Measurements from ENCODE around the gene HOXC5. TPM values are rescaled to one million over a fixed set of nuclear protein-coding genes. Genes with fewer than 3 reads are reported as not detected.

HOXC5 gene
- total and polyA plus RNA-seq, 2 donors (not counting 1 experiment from before 2014, with no cell fraction given), result not detected

GRCh38 chr12:54066408-54066807 is 33.6 kb downstream of the HOXC5 start:
- Histone ChIP-seq H3K4me3 (ENCODE audit: control extremely low read depth in 1 of 5, extremely low read depth in 1 of 5, insufficient read depth in 1 of 5, low read depth in 2 of 5, low read length in 4 of 5) (no peak overlapping the region), H3K9ac (ENCODE audit: low read length) (no peak overlapping the region), H3K27me3 (replicated peaks in 1 of 4; ENCODE audit: control extremely low read depth in 1 of 4, control insufficient read depth in 3 of 4, insufficient read depth in 4 of 4, low read length in 3 of 4) (peaks cover 0 to 31% (median 21%) of the 10 kb centered on the region in 4 experiments), H3K9me3 (ENCODE audit: control extremely low read depth in 1 of 3, control insufficient read depth in 2 of 3, insufficient read depth in 1 of 3, low read length in 2 of 3) (no peaks in the 10 kb centered on the region), H3K27ac (ENCODE audit: low read length in 2 of 2) (no peak overlapping the region), H2AFZ (ENCODE audit: insufficient read depth, low read depth, low read length, poor library complexity, severe bottlenecking) (no peak overlapping the region), H3K36me3 (replicated peaks in 1 of 2; ENCODE audit: control extremely low read depth in 1 of 2, control insufficient read depth in 1 of 2, extremely low read depth in 1 of 2, insufficient read depth in 2 of 2, low read length in 1 of 2) (no peaks in the 10 kb centered on the region), H3K4me1 (ENCODE audit: control insufficient read depth in 2 of 2, insufficient read depth in 2 of 2, low read length in 2 of 2) (no peaks in the 10 kb centered on the region), H3K4me2 (replicated peaks; ENCODE audit: low read depth, low read length, poor library complexity, severe bottlenecking) (no peak overlapping the region), H4K20me1 (ENCODE audit: control insufficient read depth, insufficient read depth, low read length, poor library complexity, severe bottlenecking) (no peaks in the 10 kb centered on the region), H3K79me2 (ENCODE audit: control insufficient read depth, insufficient read depth, low read length) (no peaks in the 10 kb centered on the region)
- H3K27ac Mint-ChIP-seq, result no peak overlapping the region
- peaks cover 54% of the 10 kb centered on the region for H3K27me3 Mint-ChIP-seq
- ATAC-seq (ENCODE audit: low read depth) (no peak), DNase-seq (no peak)
- CTCF ChIA-PET, result no interaction called here
- no peaks in the 10 kb centered on the region for H3K4me1 Mint-ChIP-seq
- POLR2A ChIA-PET, result no interaction called here
- H3K4me3 Mint-ChIP-seq, result no peak overlapping the region
- H3K9me3 Mint-ChIP-seq (ENCODE audit: insufficient read depth), result no peaks in the 10 kb centered on the region
- no peak for TF ChIP-seq CTCF (IDR thresholded peaks at IDR 0.05)
- TF ChIP-seq EZH2 (IDR thresholded peaks at IDR 0.05; ENCODE audit: borderline replicate concordance, insufficient read depth, low read depth, low read length, poor library complexity, severe bottlenecking), result no peak
- WGBS (ENCODE audit: insufficient coverage), result no CpG with 5 or more reads among the region's 1 CpG
- intact Hi-C loops (cut with micrococcal nuclease), result no loop called here

- POLR2A ChIA-PET, result interaction anchor here (0.6 to 1.0 kb wide), 2 partner anchors 14 to 15 kb away, joined by 3 to 9 read pairs; partner anchors contain the start of gene HOXC4
- no peak for TF ChIP-seq CTCF (IDR thresholded peaks at IDR 0.05)
- TF ChIP-seq EZH2 (IDR thresholded peaks at IDR 0.05; ENCODE audit: borderline replicate concordance, insufficient read depth, low read depth, low read length, poor library complexity, severe bottlenecking), result no peak
- CTCF ChIA-PET, result no interaction called here
These were observed 35.7 kb downstream of the HOXC5 start for GRCh38 chr12:54068418-54069070.

More at GRCh38 chr12:54068418-54069070, 35.7 kb downstream of the HOXC5 start:
- peaks cover 56% of the 10 kb centered on the region for H3K27me3 Mint-ChIP-seq
- no peak for DNase-seq
- no peaks in the 10 kb centered on the region for H3K79me2 ChIP-seq (ENCODE audit: control insufficient read depth, insufficient read depth, low read length)
- no peak overlapping the region for H3K4me3 Mint-ChIP-seq
- intact Hi-C loops (cut with micrococcal nuclease), result no loop called here
- no peaks in the 10 kb centered on the region for H3K4me1 Mint-ChIP-seq
- no peaks in the 10 kb centered on the region for H4K20me1 ChIP-seq (ENCODE audit: control insufficient read depth, insufficient read depth, low read length, poor library complexity, severe bottlenecking)
- no peak overlapping the region for H2AFZ ChIP-seq (ENCODE audit: insufficient read depth, low read depth, low read length, poor library complexity, severe bottlenecking)
- ATAC-seq (ENCODE audit: low read depth), result no peak
- no peak overlapping the region for H3K9ac ChIP-seq (ENCODE audit: low read length)
- H3K36me3 ChIP-seq (replicated peaks in 1 of 2; ENCODE audit: control extremely low read depth in 1 of 2, control insufficient read depth in 1 of 2, extremely low read depth in 1 of 2, insufficient read depth in 2 of 2, low read length in 1 of 2), result no peaks in the 10 kb centered on the region
- no peaks in the 10 kb centered on the region for H3K9me3 ChIP-seq (ENCODE audit: control extremely low read depth in 1 of 3, control insufficient read depth in 2 of 3, insufficient read depth in 1 of 3, low read length in 2 of 3)
- no peak overlapping the region for H3K27ac Mint-ChIP-seq
- no peak overlapping the region for H3K4me3 ChIP-seq (ENCODE audit: control extremely low read depth in 1 of 5, extremely low read depth in 1 of 5, insufficient read depth in 1 of 5, low read depth in 2 of 5, low read length in 4 of 5)
- no peaks in the 10 kb centered on the region for H3K9me3 Mint-ChIP-seq (ENCODE audit: insufficient read depth)
- no peak overlapping the region for H3K27ac ChIP-seq (ENCODE audit: low read length in 2 of 2)
- H3K4me2 ChIP-seq (replicated peaks; ENCODE audit: low read depth, low read length, poor library complexity, severe bottlenecking), result no peak overlapping the region
- 100% methylated on average over 3 of the region's 4 CpGs for WGBS (ENCODE audit: insufficient coverage)
- H3K27me3 ChIP-seq (replicated peaks in 1 of 4; ENCODE audit: control extremely low read depth in 1 of 4, control insufficient read depth in 3 of 4, insufficient read depth in 4 of 4, low read length in 3 of 4), result peaks cover 0 to 34% (median 19%) of the 10 kb centered on the region in 4 experiments
- no peaks in the 10 kb centered on the region for H3K4me1 ChIP-seq (ENCODE audit: control insufficient read depth in 2 of 2, insufficient read depth in 2 of 2, low read length in 2 of 2)
